GM06990 (cell line): Measurements from ENCODE around the gene POLR1E.

ENCODE experiments used
- DNase-seq: peaks from one replicate; pipeline ENCODE4 v3.0.0-alpha.2; 2011; ENCODE audit not compliant: insufficient read length; ENCODE audit errors: extremely low read depth
- H3K27me3 ChIP-seq: replicated peaks from 2 replicates; pipeline ENCODE4 v1.6.0; 2011; ENCODE audit warnings: low read length; ENCODE audit not compliant: control insufficient read depth, insufficient read depth
- H3K36me3 ChIP-seq: 2 replicates; pipeline ENCODE4 v1.5.1; 2011; ENCODE audit warnings: low read length; ENCODE audit not compliant: control insufficient read depth, insufficient read depth
- H3K4me3 ChIP-seq: replicated peaks from 2 replicates; pipeline ENCODE4 v1.5.1; 2011; ENCODE audit warnings: low read depth, mild to moderate bottlenecking, control low read depth, low read length
- CTCF ChIP-seq: IDR thresholded peaks from 2 replicates; pipeline ENCODE4 v1.5.1; 2011; ENCODE audit warnings: low read length, control low read depth, mild to moderate bottlenecking, inconsistent platforms; ENCODE audit not compliant: insufficient read depth, poor library complexity, severe bottlenecking

Gene POLR1E

GRCh38 chr9:37441776-37442370 is 43.9 kb upstream of the POLR1E start:
- peaks cover 30% of the 10 kb centered on the region for H3K36me3 ChIP-seq
- DNase-seq, result no peak
- H3K4me3 ChIP-seq, result no peak overlapping the region
- H3K27me3 ChIP-seq, result no peaks in the 10 kb centered on the region
- TF ChIP-seq CTCF, result no peak

- Histone ChIP-seq H3K4me3 (no peak overlapping the region), H3K36me3 (peaks cover 26% of the 10 kb centered on the region), H3K27me3 (no peaks in the 10 kb centered on the region)
- DNase-seq, result no peak
- no peak for TF ChIP-seq CTCF
Observed at GRCh38 chr9:37442556-37442955, 43.2 kb upstream of the POLR1E start.

- no peaks in the 10 kb centered on the region for H3K27me3 ChIP-seq
- no peak for DNase-seq
- H3K36me3 ChIP-seq, result peaks cover 19% of the 10 kb centered on the region
- H3K4me3 ChIP-seq, result no peak overlapping the region
- TF ChIP-seq CTCF, result no peak
Observed at GRCh38 chr9:37443566-37443965, 42.2 kb upstream of the POLR1E start.

GRCh38 chr9:37444890-37445289 is 40.9 kb upstream of the POLR1E start:
- no peak for TF ChIP-seq CTCF
- no peak overlapping the region for H3K4me3 ChIP-seq
- no peak for DNase-seq
- H3K27me3 ChIP-seq, result no peaks in the 10 kb centered on the region
- H3K36me3 ChIP-seq, result peaks cover 14% of the 10 kb centered on the region

- no peak for TF ChIP-seq CTCF
- H3K36me3 ChIP-seq, result peaks cover 10% of the 10 kb centered on the region
- no peak overlapping the region for H3K4me3 ChIP-seq
- H3K27me3 ChIP-seq, result no peaks in the 10 kb centered on the region
- no peak for DNase-seq
Observed at GRCh38 chr9:37445832-37446231, 39.9 kb upstream of the POLR1E start.

- no peak for DNase-seq
- peaks cover 8% of the 10 kb centered on the region for H3K36me3 ChIP-seq
- H3K27me3 ChIP-seq, result no peaks in the 10 kb centered on the region
- no peak for TF ChIP-seq CTCF
- H3K4me3 ChIP-seq, result no peak overlapping the region
Observed at GRCh38 chr9:37446401-37446800, 39.3 kb upstream of the POLR1E start.
